ENCODE measurements around the gene ANGPTL8.

ANGPTL8 gene

DNA sequence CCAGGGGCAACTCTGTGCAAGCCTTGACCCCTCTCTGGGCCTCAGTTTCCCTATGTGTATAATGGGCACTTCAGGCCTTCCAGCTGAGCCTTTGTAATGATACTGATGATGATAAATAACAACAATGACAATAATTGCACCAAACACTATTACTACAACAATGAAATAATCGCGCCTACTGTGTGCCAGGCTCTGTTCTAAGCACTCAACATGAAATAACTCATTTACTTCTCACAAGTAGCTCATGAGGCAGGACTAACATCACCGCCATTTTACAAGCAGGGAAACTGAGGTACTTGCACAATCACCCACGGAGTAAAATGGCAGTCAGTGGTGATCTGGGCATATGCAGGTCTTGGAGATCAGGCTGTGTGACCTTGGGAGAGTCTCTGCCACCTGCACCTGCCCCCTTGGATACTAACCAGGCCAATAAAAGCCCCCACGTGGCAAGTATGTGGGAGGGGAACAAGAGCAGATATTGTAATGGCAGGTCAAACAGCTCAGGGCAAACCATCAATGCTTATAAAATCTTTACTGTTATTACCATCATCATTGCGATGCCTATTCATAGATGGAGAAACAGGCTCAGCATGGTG lies 540 bp upstream of the ANGPTL8 start:
- H3K4me1 Mint-ChIP-seq (ENCODE audit: low read depth), result peaks cover 2% of the 10 kb centered on the region
- no peaks in the 10 kb centered on the region for H3K36me3 Mint-ChIP-seq (ENCODE audit: low read depth)
- H3K4me3 Mint-ChIP-seq, result no peak overlapping the region
- H3K9me3 Mint-ChIP-seq, result peaks cover 5% of the 10 kb centered on the region
- no peak overlapping the region for H3K27ac Mint-ChIP-seq
- no peaks in the 10 kb centered on the region for H3K27me3 Mint-ChIP-seq (ENCODE audit: low read depth)

DNA sequence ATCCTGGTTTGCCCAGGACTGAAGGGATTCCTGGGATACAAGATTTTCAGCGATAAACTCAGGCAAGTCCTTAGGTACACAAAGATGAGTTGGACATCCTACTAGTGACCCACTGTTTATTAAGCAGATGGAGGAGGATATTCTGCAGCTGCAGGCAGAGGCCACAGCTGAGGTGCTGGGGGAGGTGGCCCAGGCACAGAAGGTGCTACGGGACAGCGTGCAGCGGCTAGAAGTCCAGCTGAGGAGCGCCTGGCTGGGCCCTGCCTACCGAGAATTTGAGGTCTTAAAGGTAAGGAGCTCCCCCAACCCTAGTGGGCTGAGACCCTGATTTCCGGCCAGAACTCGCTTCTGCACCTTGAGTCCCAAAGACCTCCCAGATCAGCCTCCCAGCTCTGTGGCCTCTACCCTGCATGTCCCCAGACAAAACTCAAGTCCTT lies 607 bp downstream of the ANGPTL8 start:
- H3K4me1 Mint-ChIP-seq (ENCODE audit: low read depth), result peaks cover 2% of the 10 kb centered on the region
- peaks cover 5% of the 10 kb centered on the region for H3K9me3 Mint-ChIP-seq
- no peaks in the 10 kb centered on the region for H3K36me3 Mint-ChIP-seq (ENCODE audit: low read depth)
- H3K27me3 Mint-ChIP-seq (ENCODE audit: low read depth), result no peaks in the 10 kb centered on the region
- no peak overlapping the region for H3K27ac Mint-ChIP-seq
- H3K4me3 Mint-ChIP-seq, result no peak overlapping the region

- peaks cover 2% of the 10 kb centered on the region for H3K4me1 Mint-ChIP-seq (ENCODE audit: low read depth)
Measured at GRCh38 chr19:11242025-11242424, 2.6 kb downstream of the ANGPTL8 start.

DNA sequence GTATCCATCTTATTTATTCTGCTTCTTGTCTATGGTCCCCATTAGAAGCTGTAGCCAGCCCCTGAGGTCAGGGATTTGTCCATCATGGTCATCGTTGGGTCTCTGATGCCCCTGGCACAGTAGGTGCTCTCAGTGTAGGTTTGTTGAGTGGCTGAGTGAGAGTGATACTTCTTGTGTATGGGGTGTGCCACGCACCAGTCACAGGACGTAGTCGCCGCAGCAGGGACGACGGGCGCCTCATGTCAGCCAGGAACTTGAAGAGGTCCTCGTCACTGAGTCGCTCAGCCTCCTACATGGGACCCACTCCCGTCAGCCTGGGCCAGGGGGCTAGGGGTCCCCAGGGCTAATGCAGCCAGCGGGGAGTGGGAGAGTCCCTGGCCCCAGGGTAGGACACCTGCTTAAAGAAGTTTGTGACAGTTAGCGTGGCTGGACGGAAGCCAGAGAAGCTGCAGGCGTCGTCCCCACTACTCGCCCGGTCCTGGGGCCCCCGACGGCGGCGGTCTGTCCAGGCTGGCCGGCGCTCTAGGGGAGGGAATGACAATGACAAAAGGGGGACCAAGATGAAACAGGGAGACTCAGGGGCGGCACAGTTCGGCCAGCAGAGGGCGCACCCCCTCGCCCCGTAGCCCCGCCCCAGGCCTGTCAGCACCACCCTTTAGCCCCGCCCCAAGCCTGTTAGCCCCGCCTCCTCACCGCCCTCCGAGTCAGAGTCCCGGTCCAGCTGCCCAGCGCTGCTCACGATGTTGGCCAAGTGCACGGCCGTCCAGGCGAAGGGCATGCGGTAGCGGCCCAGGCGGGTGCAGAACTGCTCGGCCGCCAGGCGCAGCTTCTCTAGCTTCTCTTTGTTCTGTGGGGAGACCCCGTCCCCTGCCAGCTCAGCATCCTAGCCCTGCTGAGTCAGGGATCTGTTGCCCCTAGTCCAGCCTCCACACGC lies 3.7 kb downstream of the ANGPTL8 start:
- Mint-ChIP-seq H3K27me3 (ENCODE audit: low read depth) (no peaks in the 10 kb centered on the region), H3K4me1 (ENCODE audit: low read depth) (peaks cover 2% of the 10 kb centered on the region), H3K9me3 (peaks cover 5% of the 10 kb centered on the region), H3K36me3 (ENCODE audit: low read depth) (no peaks in the 10 kb centered on the region), H3K4me3 (no peak overlapping the region), H3K27ac (no peak overlapping the region)

More at GRCh38 chr19:11242025-11242424, 2.6 kb downstream of the ANGPTL8 start:
- H3K4me3 Mint-ChIP-seq, result no peak overlapping the region
- no peaks in the 10 kb centered on the region for H3K27me3 Mint-ChIP-seq (ENCODE audit: low read depth)
- H3K27ac Mint-ChIP-seq, result no peak overlapping the region
- H3K36me3 Mint-ChIP-seq (ENCODE audit: low read depth), result no peaks in the 10 kb centered on the region
- H3K9me3 Mint-ChIP-seq, result peaks cover 5% of the 10 kb centered on the region

DNA sequence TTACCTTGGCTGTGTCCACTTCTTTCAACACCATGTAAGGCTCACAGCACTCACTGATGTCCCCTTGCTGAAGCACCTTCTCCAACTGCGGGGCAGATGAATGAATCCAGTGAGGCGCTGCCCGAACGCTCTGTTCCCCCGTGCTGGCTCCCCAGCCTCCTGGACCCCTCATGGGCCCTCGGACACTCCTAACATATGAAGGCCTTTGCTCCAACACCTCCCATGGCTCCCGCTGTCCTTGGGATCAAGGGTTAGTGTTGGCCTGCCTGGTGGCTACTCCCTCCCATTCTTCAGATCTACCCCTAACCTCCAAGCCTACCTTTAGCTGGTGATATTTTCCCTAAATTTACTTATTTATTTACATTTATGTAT lies 4.4 kb downstream of the ANGPTL8 start:
- Mint-ChIP-seq H3K27ac (no peak overlapping the region), H3K4me1 (ENCODE audit: low read depth) (peaks cover 2% of the 10 kb centered on the region), H3K27me3 (ENCODE audit: low read depth) (no peaks in the 10 kb centered on the region), H3K36me3 (ENCODE audit: low read depth) (no peaks in the 10 kb centered on the region), H3K4me3 (no peak overlapping the region), H3K9me3 (peaks cover 4% of the 10 kb centered on the region)

- Mint-ChIP-seq H3K36me3 (ENCODE audit: low read depth) (no peaks in the 10 kb centered on the region), H3K4me3 (no peak overlapping the region), H3K9me3 (no peaks in the 10 kb centered on the region)
Measured at GRCh38 chr19:11244846-11245589, 5.6 kb downstream of the ANGPTL8 start.

GRCh38 chr19:11246941-11247340 lies 7.5 kb downstream of the ANGPTL8 start:
- Mint-ChIP-seq H3K36me3 (ENCODE audit: low read depth) (no peaks in the 10 kb centered on the region), H3K4me1 (ENCODE audit: low read depth) (peaks cover 2% of the 10 kb centered on the region), H3K27ac (no peak overlapping the region), H3K4me3 (no peak overlapping the region), H3K27me3 (ENCODE audit: low read depth) (no peaks in the 10 kb centered on the region), H3K9me3 (no peaks in the 10 kb centered on the region)

More at GRCh38 chr19:11244846-11245589, 5.6 kb downstream of the ANGPTL8 start:
- peaks cover 2% of the 10 kb centered on the region for H3K4me1 Mint-ChIP-seq (ENCODE audit: low read depth)
- no peaks in the 10 kb centered on the region for H3K27me3 Mint-ChIP-seq (ENCODE audit: low read depth)
- no peak overlapping the region for H3K27ac Mint-ChIP-seq

DNA sequence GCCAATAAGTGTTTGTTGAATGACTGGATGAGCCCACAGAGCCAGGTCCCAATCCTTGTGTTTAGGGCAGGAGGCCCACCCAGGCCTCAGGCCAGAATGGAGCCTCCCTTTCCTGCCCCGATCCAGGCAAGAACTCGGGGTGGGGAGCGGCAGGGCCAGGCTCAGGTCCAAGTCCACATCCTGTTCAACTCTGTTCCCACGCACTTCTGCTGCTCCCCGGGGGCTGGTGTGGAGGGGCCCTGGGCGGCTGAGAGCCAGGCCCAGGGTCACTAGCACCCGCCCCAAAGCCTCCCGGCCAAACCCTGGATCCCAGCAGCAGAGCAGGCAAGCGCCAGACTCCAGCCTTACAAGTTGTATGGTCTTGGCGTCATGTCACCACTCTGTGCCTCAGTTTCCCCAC lies 8.0 kb downstream of the ANGPTL8 start:
- peaks cover 2% of the 10 kb centered on the region for H3K4me1 Mint-ChIP-seq (ENCODE audit: low read depth)
- no peak overlapping the region for H3K27ac Mint-ChIP-seq
- H3K4me3 Mint-ChIP-seq, result no peak overlapping the region
- no peaks in the 10 kb centered on the region for H3K27me3 Mint-ChIP-seq (ENCODE audit: low read depth)
- H3K36me3 Mint-ChIP-seq (ENCODE audit: low read depth), result no peaks in the 10 kb centered on the region
- no peaks in the 10 kb centered on the region for H3K9me3 Mint-ChIP-seq

DNA sequence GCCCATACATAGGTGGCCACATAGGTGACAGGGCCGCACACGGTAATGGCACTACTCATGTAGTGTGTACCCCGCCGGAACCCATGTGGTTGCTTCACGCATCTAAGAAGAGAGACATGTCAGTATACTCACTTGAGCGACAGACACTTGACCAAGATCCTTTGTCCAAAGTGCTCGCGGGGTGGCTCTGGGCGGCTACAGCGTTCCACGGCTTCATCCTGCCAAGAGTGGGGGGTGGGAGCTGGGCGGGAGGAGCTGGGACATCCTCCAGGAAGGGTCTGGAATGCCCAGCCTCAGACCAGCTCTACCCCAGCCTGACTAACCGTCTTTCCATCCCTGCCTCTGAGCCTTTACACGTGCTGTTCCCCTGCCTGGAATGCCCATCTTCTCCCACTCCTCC lies 8.5 kb downstream of the ANGPTL8 start:
- no peak overlapping the region for H3K27ac Mint-ChIP-seq
- peaks cover 2% of the 10 kb centered on the region for H3K4me1 Mint-ChIP-seq (ENCODE audit: low read depth)
- no peak overlapping the region for H3K4me3 Mint-ChIP-seq
- H3K36me3 Mint-ChIP-seq (ENCODE audit: low read depth), result no peaks in the 10 kb centered on the region
- H3K9me3 Mint-ChIP-seq, result no peaks in the 10 kb centered on the region
- H3K27me3 Mint-ChIP-seq (ENCODE audit: low read depth), result no peaks in the 10 kb centered on the region

DNA sequence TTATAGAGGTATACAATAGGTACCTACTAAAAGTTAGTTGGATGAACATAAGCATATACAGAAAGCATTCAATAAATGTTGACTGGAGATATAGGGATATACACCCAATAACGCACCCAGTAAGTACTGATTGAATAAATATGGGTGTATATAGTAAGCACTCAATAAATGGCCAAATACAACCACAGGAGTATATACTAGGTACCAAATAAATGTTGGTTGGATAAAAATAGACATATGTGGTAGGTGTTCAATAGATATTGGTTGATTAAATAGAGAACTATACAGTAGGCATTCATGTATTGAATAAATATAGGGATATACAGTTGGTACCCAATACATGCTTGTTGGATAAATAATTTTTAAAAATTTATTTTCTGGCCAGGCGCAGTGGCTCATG lies 9.4 kb downstream of the ANGPTL8 start:
- no peaks in the 10 kb centered on the region for H3K36me3 Mint-ChIP-seq (ENCODE audit: low read depth)
- no peaks in the 10 kb centered on the region for H3K9me3 Mint-ChIP-seq
- H3K27me3 Mint-ChIP-seq (ENCODE audit: low read depth), result no peaks in the 10 kb centered on the region
- no peak overlapping the region for H3K27ac Mint-ChIP-seq
- no peak overlapping the region for H3K4me3 Mint-ChIP-seq
- no peaks in the 10 kb centered on the region for H3K4me1 Mint-ChIP-seq (ENCODE audit: low read depth)

GRCh38 chr19:11251217-11251616 lies 11.8 kb downstream of the ANGPTL8 start:
- H3K27ac Mint-ChIP-seq, result no peak overlapping the region
- H3K36me3 Mint-ChIP-seq (ENCODE audit: low read depth), result no peaks in the 10 kb centered on the region
- peaks cover 9% of the 10 kb centered on the region for H3K27me3 Mint-ChIP-seq (ENCODE audit: low read depth)
- no peaks in the 10 kb centered on the region for H3K9me3 Mint-ChIP-seq
- no peak overlapping the region for H3K4me3 Mint-ChIP-seq
- no peaks in the 10 kb centered on the region for H3K4me1 Mint-ChIP-seq (ENCODE audit: low read depth)

DNA sequence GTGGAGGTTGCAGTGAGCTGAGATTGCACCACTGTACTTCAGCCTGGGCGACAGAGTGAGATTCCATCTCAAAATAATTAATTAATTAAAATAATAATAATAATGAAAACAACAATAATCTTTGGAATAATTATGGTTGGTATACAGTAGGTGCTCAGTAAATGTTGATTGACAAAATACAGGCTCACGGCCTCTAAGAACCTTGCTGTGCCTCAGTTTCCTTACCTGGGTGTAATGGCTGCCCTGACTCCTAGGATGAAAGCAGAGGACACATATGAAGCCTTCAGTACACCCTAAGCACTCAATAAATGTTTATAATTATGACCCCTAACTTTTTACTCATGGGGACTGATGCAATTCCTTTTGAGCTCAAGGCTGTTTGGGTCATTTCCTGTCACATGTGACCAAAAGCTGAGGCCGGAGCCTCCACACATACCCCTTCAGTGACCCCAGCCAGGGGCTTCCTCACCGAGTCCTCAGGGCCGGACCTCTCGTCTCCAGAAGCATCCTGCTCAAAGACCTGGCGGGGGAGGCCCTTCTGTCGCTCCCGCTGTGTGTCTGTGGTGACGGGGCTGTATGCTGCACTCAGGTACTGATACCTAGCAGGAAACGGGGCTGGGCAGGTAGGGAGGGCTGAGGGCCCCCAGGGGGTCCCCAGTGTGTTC lies 12.4 kb downstream of the ANGPTL8 start:
- Mint-ChIP-seq H3K27me3 (ENCODE audit: low read depth) (peaks cover 9% of the 10 kb centered on the region), H3K4me3 (no peak overlapping the region), H3K27ac (no peak overlapping the region), H3K9me3 (no peaks in the 10 kb centered on the region), H3K36me3 (ENCODE audit: low read depth) (no peaks in the 10 kb centered on the region), H3K4me1 (ENCODE audit: low read depth) (no peaks in the 10 kb centered on the region)

- no peaks in the 10 kb centered on the region for H3K9me3 Mint-ChIP-seq
Measured at GRCh38 chr19:11252665-11253355, 13.4 kb downstream of the ANGPTL8 start.

DNA sequence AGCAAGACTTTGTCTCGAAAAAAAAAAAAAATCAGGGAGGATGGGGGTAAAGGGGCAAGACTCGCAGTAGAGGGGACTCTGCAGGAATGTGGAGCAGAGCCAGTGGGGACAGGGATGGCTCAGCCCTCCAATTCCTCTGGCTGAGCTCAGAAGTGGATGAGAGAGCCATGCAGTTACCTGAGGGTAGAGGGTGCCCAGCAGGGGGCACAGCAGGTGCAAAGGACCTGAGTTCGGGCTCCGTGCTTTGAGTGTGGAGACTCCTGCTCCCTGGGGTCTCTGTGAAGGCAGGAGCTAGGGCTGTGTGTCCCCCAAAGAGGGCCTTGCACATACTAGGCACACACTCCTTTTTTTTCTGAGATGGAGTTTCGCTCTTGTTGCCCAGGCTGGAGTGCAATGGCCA lies 15.2 kb downstream of the ANGPTL8 start:
- Mint-ChIP-seq H3K27me3 (ENCODE audit: low read depth) (peaks cover 24% of the 10 kb centered on the region), H3K27ac (no peak overlapping the region), H3K4me3 (no peak overlapping the region), H3K36me3 (ENCODE audit: low read depth) (no peaks in the 10 kb centered on the region), H3K9me3 (no peaks in the 10 kb centered on the region), H3K4me1 (ENCODE audit: low read depth) (no peaks in the 10 kb centered on the region)

More at GRCh38 chr19:11252665-11253355, 13.4 kb downstream of the ANGPTL8 start:
- Mint-ChIP-seq H3K27me3 (ENCODE audit: low read depth) (peaks cover 12% of the 10 kb centered on the region), H3K27ac (no peak overlapping the region), H3K4me3 (no peak overlapping the region), H3K36me3 (ENCODE audit: low read depth) (no peaks in the 10 kb centered on the region), H3K4me1 (ENCODE audit: low read depth) (no peaks in the 10 kb centered on the region)

All from T-helper 1 cell treated with Interleukin-12 subunit alpha and Interleukin-12 subunit beta and Interleukin-4 antibody, amounts not matched to agents 30 μg/mL and 1 μg/mL, for 36 hours (primary cell).